Measurements from ENCODE around the gene MLXIPL.
"Not testable (repeated sequence)": the region's sequence is repeated elsewhere in the genome, so short reads cannot be mapped to it uniquely, and the experiment has no call there.

The MLXIPL gene

DNA sequence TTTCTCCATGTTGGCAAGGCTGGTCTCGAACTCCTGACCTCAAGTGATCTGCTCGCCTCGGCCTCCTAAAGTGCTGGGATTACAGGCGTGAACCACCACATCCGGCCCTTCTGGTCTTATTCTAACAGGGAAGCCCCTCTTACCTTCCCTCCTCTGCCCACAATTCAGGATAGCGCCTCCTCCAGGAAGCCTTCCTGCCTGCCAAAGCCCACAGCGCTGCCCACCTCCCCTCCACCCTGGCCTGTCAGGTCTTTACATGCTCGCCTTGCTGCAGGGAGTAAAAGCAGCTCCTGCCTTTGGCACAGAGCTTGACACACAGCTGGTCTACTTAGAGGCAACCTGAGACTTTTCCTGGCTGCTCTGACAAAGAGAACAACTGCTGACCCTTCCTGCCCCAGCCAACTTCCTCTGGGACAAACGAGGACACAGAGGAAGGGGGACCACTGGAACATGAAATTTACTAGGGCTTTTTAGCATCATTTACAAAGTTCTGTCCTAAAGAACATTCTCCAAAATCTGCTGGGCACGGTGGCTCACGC, 13.2 kb downstream of the MLXIPL start:
- DNase-seq = no peak

DNA sequence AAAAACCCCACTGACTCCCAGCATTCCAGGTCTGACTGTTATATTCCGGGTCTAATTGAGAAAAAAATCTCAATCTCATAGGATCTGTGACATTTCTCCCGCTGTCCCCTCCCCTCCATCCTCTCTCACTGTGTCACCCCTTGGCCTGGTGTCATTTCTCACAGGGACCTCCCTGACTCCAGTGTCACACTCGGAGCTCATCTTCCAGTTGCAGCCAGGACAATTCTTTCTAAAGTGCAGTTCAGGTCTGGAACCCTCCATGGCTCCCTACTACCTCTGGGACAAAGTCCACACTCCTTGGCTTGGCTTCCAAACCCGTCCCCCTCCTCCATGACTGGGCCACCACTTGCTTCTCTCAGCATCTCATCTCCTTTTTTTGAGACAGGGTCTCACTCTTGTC, 14.2 kb downstream of the MLXIPL start:
- no peak for DNase-seq

GRCh38 chr7:73607692-73607983, 16.7 kb downstream of the MLXIPL start:
- DNase-seq = not testable (repeated sequence)

GRCh38 chr7:73606801-73607691, 17.3 kb downstream of the MLXIPL start:
- DNase-seq = peak; percentile 77

DNA sequence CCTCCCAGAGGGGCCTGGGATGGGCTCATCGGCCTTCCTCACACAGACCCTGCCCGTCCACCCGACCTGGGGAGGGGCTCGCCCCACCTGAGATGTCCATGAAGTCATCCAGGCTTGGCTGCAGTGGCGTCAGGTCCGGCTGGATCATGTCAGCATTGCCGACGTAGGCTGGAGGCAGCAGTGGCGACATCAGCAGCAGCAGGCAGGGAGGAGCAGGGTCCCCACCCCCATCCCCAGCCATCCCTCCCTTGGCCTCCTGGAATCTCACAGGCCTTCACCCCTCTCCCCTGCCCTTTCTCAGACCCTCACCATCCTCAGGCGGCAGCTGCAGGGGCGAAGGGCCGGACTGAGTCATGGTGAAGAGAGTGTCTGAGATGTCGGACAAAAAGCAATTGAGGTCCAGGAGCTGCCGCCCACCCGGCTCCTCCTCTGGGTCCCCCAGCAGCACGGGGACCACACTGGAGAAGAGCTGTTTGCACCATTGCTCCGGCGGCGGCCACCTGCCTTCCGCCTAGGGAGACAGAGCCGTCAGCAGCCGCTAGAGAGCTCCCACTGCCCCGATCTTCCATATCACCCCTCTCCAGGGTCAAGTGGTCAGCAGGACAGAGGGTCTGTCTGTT, 18.6 kb downstream of the MLXIPL start:
- no peak for DNase-seq

DNA sequence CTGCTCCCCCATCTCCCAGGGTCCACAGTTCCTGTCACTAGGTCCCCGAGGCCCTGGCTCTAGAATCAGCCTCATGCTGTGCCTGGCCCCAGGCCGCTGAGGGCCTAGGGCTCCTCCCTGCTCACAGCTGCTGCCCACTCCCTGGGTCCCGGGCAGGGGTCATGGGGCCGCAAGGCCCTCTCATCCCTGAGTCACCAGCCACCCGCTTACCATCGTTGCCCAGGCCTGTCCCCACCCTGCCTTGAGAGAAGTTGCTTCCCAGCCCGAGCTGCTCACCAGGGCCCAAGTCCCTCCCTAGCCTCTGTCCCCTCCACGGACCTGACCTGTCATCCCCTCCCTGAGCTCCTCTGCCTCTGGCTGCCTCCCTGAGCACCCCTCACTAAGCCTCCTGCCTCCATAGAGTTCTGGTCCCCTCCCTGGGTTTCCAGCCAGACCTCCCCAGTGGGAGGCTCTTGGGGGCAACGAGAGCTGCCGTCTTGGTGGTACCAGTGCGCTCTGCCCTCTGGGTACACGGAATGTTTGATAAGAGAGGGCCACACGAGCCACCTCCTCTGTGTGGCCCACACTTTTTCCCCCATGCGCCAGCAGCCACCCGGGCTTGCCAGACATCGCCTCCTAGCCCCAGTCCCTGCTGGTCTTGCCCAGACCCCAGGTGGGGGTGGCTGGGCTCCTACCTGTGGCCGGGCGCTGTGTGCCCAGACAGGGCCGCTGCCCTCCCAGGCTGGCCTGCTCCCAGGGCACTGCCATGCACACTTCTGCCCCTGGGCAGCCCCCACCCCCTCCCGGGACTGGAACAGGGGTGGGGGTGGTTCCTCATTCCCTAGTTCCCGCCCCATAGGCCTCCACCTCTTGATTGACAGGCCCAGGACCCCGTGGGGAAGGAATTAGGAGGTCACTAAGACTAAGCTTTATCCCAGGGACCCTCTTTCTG, 21.3 kb downstream of the MLXIPL start:
- DNase-seq = no peak

GRCh38 chr7:73599916-73600315, 24.4 kb downstream of the MLXIPL start:
- no peak for DNase-seq

DNA sequence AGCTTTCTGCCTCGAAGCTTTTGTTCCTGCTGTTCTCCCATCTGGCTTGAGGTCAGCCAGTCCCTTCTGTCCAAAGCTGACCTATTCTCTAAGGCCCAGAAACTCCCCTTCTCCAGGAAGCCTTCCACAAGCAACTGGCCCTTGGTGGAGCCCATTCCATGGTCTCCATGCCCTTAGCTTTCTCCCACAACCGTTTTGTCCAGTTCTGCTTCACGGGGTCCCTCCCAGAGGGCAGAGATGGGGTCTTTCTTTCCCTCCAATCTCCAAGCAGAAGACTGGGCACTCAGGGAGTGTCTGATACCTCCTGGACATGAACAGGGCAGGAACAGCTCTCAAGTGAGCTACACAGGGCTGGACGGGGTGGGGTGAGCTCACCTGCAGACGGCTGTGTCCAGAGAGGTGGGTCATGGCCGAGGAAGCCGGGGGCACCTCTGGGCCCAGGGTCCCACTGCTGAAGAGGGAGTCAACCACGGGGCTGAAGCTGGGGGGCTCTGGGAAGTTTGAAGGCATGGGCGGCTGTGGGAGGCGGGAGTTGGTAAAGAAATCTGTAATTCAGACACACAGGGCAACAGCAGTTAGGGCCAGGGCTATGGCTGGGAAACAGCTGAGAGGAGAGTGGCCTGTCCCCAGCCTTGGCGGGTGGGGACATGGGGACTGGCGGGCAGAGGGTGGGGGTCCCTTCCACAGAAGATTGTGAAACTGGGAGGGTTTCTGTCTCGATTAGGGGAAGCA, 25.0 kb downstream of the MLXIPL start:
- DNase-seq = no peak

DNA sequence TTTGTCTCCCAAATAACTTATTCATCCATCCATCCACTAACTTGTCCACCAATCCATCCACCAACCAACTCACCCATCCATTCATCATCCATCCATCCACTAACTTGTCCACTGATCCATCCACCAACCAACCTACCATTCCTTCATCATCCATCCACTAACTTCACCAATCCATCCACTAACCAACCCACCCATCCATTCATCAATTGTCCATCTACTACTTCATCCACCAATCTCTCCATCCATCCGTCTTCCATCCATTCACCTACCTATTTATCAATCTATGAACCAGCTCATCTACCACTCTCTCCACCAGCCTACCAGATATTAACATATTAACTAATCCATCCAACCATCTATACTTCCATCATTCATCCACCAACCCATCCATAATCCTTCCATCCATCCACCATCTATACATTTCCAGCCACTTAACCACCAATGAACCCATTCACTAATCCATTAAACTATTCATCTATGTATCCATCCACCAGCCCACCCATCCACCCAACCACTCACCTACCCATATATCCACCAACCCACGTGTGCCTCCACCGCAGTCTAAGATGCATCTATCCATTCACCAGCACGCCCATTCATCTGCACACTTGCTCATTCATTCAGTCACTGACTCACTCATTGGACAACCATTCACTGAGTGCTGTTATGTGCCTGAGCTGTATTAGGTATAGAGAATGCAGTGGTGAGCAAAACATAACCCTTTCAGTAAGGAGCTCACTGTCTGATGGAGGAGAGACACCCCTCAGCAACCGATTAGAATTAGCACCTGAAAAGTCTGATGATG, 26.1 kb downstream of the MLXIPL start:
- DNase-seq = no peak

GRCh38 chr7:73596191-73597065, 27.9 kb downstream of the MLXIPL start:
- no peak for DNase-seq

GRCh38 chr7:73595358-73595757, 29.0 kb downstream of the MLXIPL start:
- DNase-seq = no peak

- no peak for DNase-seq
Observed at GRCh38 chr7:73593207-73594045, 30.9 kb downstream of the MLXIPL start.

DNA sequence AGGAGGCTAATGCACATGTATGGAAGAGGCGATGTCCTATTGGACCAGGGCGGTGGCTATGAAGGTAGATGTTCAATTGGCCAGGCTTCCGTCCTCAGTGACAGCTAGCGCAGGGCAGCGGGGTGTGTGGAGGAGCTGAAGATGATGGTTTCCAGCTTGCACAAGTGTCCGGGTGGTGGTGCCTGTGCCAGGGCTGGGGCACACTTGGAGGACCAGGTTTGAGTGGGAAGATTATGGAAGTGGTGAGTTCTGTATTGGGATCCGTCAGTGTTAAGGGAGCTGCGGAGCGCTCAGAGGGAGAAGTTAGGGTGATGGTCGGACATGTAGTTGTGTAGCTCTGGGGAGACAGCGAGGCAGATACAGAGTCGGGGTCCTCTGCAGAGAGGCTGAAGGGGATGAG, 37.4 kb downstream of the MLXIPL start:
- DNase-seq = no peak

DNA sequence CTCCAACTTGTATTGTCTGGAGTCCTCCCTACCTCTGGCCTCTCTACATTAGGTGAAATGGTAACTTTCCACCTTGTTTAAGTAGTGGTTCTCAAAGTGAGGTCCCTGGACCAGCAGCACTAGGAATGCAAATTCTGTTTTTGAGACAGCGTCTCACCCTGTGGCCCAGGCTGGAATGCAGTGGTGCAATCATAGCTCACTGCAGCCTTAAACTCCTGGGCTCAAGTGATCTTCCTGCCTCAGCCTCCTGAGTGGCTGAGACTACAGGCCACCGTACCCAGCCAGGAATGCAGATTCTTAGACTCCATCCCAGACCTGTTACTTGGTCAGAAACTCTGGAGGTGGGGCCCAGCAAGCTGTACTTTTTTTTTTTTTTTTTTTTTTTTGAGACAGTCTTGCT, 39.1 kb downstream of the MLXIPL start:
- DNase-seq = no peak

DNA sequence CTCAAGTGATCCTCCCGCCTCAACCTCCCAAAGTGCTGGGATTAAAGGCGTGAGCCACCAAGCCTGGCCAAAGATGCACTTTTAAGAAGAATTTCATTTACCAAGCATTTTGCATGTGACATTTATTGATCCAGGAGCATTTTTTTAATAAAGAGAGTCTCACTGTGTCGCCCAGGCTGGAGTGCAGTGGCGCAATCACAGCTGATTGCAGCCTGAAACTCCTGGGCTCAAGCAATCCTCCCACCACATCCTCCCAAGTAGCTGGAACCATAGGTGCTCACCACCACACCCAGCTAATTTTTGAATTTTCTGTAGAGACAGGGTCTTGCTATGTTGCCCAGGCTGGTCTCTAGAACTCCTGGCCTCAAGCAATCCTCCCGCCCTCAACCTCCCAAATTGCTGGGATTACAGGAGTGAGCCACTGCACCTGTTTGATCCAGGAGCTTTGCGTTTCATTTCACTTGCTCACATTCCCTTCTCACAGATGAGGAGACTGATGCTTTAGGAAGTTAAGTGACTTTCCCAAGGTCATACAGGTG, 41.6 kb downstream of the MLXIPL start:
- DNase-seq = no peak

DNA sequence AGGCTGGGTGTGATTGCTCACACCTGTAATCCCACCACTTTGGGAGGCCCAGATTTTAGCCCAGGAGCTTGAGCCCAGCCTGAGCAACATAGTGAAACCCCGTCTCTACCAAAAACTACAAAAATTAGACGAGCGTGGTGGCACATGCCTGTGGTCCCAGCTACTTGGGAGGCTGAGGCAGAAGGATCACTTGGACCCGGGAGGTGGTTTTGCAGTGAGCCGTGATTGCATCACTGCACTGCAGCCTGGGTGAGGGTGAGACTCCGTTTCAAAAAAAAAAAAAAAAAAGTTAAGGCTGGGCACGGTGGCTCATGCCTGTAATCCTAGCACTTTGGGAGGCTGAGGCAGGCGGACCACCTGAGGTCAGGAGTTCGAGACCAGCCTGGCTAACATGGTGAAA, 43.3 kb downstream of the MLXIPL start:
- not testable (repeated sequence) for DNase-seq

DNA sequence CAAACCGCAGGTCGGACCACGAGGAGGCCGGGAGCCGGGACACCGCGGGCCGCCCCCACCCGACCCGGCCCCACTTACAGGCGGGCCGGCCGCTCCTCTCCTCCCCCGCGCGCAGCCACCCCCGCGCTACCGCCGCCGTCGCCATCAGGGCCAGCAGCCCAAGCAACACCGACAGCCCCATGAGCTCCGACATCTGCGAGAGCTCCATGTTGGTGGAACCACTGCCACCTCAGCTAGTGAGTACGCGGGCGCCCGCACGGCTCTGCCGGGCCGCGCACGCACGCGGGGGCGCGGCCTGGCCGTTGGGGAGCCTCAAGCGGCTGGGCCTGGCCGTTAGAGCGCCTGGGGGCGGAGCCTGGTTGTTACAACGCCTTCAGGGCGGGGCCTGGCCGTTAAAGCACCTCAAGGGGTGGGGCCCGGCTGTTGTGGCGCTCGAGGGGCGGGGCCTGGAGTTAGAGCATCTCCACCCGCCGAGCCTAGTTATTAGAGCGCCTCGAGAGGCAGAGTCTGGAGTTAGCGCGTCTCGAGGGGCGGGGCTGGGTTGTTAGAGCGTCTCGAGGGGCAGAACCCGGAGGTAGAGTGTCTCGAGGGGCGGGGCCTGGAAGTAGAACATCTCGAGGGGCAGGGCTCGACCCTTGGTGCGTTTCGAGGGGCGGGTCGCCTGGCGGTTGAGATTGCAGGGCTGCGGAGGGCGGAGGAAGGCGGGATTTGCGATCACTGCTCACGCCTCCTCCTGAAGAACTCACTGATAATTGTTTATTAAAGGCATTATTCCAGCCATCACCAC, 45.8 kb downstream of the MLXIPL start, which contains the start of gene TBL2:
Gene TBL2 (minus strand): TSS at position 238 of the 787 bp plus-strand sequence. CDS start 30 bp downstream, at position 208.
- DNase-seq = peak; percentile 99

DNA sequence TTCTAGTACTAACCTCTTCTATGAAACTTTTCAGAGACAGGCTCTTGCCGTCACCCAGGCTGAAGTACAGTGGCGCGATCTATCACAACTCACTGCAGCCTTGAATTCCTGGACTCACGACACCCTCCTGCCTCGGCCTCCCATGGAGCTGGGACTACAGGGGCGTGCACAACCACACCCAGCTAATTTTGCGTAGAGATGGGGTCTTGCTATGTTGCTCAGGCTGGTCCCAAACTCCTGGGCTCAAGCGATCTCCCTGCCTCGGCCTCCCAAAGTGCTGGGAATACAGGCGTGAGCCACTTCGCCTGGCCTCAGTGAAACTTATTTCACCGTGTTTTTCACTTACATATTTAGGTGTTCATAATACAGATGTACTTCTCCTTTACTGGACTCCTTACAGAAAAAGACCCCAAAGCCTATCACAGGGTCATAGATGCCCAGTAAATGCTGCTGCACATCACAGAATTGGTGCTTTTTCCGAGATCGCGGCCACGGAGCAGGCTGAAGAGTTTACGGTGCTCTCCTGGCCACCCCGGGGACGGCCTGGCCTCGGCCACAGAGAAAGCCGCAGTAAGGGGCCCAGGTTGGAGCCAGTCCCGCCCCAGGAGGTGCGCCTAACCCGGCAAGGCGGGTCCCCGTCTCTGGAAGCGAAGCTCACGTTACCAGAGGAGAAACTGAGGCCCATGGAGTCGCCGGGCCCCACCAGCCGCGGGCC, 46.5 kb downstream of the MLXIPL start:
- DNase-seq = no peak
